Measurements from ENCODE around the gene OSBPL6. TPM values are rescaled to one million over a fixed set of nuclear protein-coding genes. Genes with fewer than 3 reads are reported as not detected.

The OSBPL6 gene
- total and polyA plus RNA-seq, 2 donors (not counting 1 experiment from before 2014, with no cell fraction given): 0.06 TPM; not detected in 1

DNA sequence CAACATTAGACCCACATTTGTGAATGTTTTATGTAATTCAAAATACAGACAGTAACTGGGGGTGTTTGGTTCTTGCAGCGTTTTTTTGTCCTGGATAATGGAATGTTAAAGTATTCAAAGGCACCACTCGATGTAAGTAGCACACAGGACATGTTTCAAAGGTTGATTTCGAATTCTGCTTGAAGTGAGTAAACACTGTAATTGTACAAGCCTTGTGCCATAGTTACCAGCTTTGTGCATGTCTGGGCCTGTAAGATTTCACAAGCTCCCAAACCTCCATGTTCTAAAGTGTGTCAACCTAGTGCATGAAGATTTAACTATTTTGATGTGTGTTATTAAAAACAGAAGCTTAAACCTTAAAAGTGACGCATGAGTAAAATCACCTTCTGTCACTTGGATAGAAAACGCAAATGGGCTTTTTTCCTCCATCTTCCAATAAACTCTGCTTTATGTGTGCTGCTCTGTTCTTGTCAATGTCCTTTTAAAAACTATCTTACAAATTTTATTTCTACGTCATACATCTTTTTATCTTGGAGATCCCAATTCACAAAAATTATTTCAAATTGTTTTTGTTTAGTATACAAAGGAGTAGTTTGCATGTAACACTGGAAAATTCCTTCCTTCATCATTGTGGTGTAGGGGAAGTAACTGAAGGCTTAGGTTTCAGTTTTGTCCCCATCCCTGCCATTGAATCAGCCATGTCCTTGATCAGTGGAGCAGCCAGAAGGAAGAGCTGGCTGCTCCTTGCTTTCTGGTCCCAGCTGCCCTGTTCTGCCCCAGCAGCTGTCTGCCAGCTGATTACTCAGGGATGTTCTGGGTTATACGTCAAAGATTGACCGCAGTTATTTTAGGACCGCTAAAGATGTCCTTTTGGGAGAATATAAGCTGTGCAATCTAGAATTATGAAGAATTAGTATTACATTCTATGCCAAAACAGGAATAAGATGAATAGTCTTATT lies 137.4 kb downstream of the OSBPL6 start:
- Histone ChIP-seq H3K4me1 (ENCODE audit: control insufficient read depth in 2 of 2, insufficient read depth in 2 of 2, low read length in 2 of 2) (no peaks in the 10 kb centered on the region), H2AFZ (ENCODE audit: insufficient read depth, low read depth, low read length, poor library complexity, severe bottlenecking) (no peak overlapping the region), H3K36me3 (replicated peaks in 1 of 2; ENCODE audit: control extremely low read depth in 1 of 2, control insufficient read depth in 1 of 2, extremely low read depth in 1 of 2, insufficient read depth in 2 of 2, low read length in 1 of 2) (no peaks in the 10 kb centered on the region), H3K9me3 (ENCODE audit: control extremely low read depth in 1 of 3, control insufficient read depth in 2 of 3, insufficient read depth in 1 of 3, low read length in 2 of 3) (no peaks in the 10 kb centered on the region), H4K20me1 (ENCODE audit: control insufficient read depth, insufficient read depth, low read length, poor library complexity, severe bottlenecking) (no peaks in the 10 kb centered on the region), H3K4me3 (ENCODE audit: control extremely low read depth in 1 of 5, extremely low read depth in 1 of 5, insufficient read depth in 1 of 5, low read depth in 2 of 5, low read length in 4 of 5) (no peak overlapping the region), H3K27me3 (replicated peaks in 1 of 4; ENCODE audit: control extremely low read depth in 1 of 4, control insufficient read depth in 3 of 4, insufficient read depth in 4 of 4, low read length in 3 of 4) (no peaks in the 10 kb centered on the region), H3K9ac (ENCODE audit: low read length) (no peak overlapping the region), H3K4me2 (replicated peaks; ENCODE audit: low read depth, low read length, poor library complexity, severe bottlenecking) (no peak overlapping the region), H3K79me2 (ENCODE audit: control insufficient read depth, insufficient read depth, low read length) (no peaks in the 10 kb centered on the region), H3K27ac (ENCODE audit: low read length in 2 of 2) (no peak overlapping the region)
- ChIA-PET CTCF (no interaction called here), POLR2A (no interaction called here)
- H3K4me1 Mint-ChIP-seq: no peaks in the 10 kb centered on the region
- H3K27me3 Mint-ChIP-seq: no peaks in the 10 kb centered on the region
- WGBS (ENCODE audit: insufficient coverage): 44% methylated on average over 1 of the region's 9 CpGs
- no peaks in the 10 kb centered on the region for H3K9me3 Mint-ChIP-seq (ENCODE audit: insufficient read depth)
- TF ChIP-seq EZH2 (IDR thresholded peaks at IDR 0.05; ENCODE audit: borderline replicate concordance, insufficient read depth, low read depth, low read length, poor library complexity, severe bottlenecking): no peak
- H3K4me3 Mint-ChIP-seq: no peak overlapping the region
- ATAC-seq (ENCODE audit: low read depth) (no peak), DNase-seq (no peak)
- intact Hi-C loops (cut with micrococcal nuclease): no loop called here
- no peak overlapping the region for H3K27ac Mint-ChIP-seq

DNA sequence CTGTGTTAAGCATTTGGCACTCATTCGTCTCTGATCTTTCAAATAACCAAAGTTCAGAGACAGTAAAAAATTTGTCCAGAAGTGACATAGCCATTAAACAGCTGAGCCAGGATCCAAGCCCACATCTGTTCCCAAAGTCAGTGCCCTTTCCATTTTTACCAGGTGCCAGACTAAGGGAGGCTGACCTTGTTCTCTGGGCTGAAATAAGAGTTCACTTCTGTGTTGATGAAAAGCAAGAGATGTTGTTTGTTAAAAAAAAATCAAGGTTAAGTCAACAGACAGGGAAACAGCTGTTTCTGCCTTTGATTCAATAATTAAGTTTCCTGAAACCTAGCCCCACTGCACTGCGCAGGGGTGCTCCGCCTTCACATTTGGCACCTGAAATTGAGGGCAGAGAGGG lies 139.5 kb downstream of the OSBPL6 start:
- Histone ChIP-seq H3K9me3 (ENCODE audit: control extremely low read depth in 1 of 3, control insufficient read depth in 2 of 3, insufficient read depth in 1 of 3, low read length in 2 of 3) (no peaks in the 10 kb centered on the region), H3K4me1 (ENCODE audit: control insufficient read depth in 2 of 2, insufficient read depth in 2 of 2, low read length in 2 of 2) (no peaks in the 10 kb centered on the region), H3K4me3 (ENCODE audit: control extremely low read depth in 1 of 5, extremely low read depth in 1 of 5, insufficient read depth in 1 of 5, low read depth in 2 of 5, low read length in 4 of 5) (no peak overlapping the region), H3K4me2 (replicated peaks; ENCODE audit: low read depth, low read length, poor library complexity, severe bottlenecking) (no peak overlapping the region), H3K36me3 (replicated peaks in 1 of 2; ENCODE audit: control extremely low read depth in 1 of 2, control insufficient read depth in 1 of 2, extremely low read depth in 1 of 2, insufficient read depth in 2 of 2, low read length in 1 of 2) (no peaks in the 10 kb centered on the region), H4K20me1 (ENCODE audit: control insufficient read depth, insufficient read depth, low read length, poor library complexity, severe bottlenecking) (no peaks in the 10 kb centered on the region), H3K27ac (ENCODE audit: low read length in 2 of 2) (no peak overlapping the region), H3K9ac (ENCODE audit: low read length) (no peak overlapping the region), H3K27me3 (replicated peaks in 1 of 4; ENCODE audit: control extremely low read depth in 1 of 4, control insufficient read depth in 3 of 4, insufficient read depth in 4 of 4, low read length in 3 of 4) (no peaks in the 10 kb centered on the region), H2AFZ (ENCODE audit: insufficient read depth, low read depth, low read length, poor library complexity, severe bottlenecking) (no peak overlapping the region), H3K79me2 (ENCODE audit: control insufficient read depth, insufficient read depth, low read length) (no peaks in the 10 kb centered on the region)
- CTCF ChIA-PET: no interaction called here
- TF ChIP-seq EZH2 (IDR thresholded peaks at IDR 0.05; ENCODE audit: borderline replicate concordance, insufficient read depth, low read depth, low read length, poor library complexity, severe bottlenecking): no peak
- TF ChIP-seq, protein P1, sequence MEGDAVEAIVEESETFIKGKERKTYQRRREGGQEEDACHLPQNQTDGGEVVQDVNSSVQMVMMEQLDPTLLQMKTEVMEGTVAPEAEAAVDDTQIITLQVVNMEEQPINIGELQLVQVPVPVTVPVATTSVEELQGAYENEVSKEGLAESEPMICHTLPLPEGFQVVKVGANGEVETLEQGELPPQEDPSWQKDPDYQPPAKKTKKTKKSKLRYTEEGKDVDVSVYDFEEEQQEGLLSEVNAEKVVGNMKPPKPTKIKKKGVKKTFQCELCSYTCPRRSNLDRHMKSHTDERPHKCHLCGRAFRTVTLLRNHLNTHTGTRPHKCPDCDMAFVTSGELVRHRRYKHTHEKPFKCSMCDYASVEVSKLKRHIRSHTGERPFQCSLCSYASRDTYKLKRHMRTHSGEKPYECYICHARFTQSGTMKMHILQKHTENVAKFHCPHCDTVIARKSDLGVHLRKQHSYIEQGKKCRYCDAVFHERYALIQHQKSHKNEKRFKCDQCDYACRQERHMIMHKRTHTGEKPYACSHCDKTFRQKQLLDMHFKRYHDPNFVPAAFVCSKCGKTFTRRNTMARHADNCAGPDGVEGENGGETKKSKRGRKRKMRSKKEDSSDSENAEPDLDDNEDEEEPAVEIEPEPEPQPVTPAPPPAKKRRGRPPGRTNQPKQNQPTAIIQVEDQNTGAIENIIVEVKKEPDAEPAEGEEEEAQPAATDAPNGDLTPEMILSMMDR (IDR thresholded peaks at IDR 0.05): no peak
- ATAC-seq (ENCODE audit: low read depth) (no peak), DNase-seq (no peak)
- intact Hi-C loops (cut with micrococcal nuclease): no loop called here
- no peaks in the 10 kb centered on the region for H3K4me1 Mint-ChIP-seq
- no peaks in the 10 kb centered on the region for H3K9me3 Mint-ChIP-seq (ENCODE audit: insufficient read depth)
- H3K27me3 Mint-ChIP-seq: no peaks in the 10 kb centered on the region
- WGBS (ENCODE audit: insufficient coverage): 100% methylated on average over 3 of the region's 3 CpGs
- POLR2A ChIA-PET: no interaction called here
- H3K27ac Mint-ChIP-seq: no peak overlapping the region
- no peak overlapping the region for H3K4me3 Mint-ChIP-seq
